ENCODE data around the gene GPR31. TPM values are rescaled to one million over a fixed set of nuclear protein-coding genes. Genes with fewer than 3 reads are reported as not detected.

Gene GPR31
- total RNA-seq, 1 experiment from 2014 or later, result not detected

DNA sequence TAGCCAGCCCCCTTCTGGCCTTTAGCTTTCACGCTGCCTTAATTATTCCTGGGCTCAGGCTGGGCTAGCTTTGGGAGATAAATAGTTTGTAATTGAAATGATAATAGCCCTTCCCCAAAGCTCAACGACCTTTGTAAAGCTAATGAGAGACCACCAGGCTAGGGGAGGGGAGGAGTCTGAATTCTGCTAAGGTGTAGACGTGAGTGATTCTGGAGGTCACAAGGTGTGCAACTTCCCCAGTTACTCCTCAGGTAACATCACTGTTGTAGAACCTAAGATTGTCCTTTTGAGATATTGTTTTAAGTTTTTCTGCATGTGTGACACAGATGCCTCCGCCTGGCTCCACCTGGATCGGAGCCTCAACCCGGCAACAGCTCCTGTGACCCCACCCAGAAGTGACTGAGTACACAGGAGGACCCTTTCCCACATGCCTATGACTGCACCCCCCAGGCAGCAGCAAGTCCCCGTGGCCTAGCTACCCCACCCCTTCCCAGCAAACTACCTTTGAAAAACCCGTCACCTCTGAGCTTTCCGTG, 5.8 kb upstream of the GPR31 start (continued):
- no peak for TF ChIP-seq ZNF317 (CRISPR knock-in tag; IDR thresholded peaks at IDR 0.05; ENCODE audit: borderline replicate concordance, low read depth)
- TF ChIP-seq ZNF396 (CRISPR knock-in tag; IDR thresholded peaks at IDR 0.05; ENCODE audit: borderline replicate concordance), result no peak
- TF ChIP-seq ZBTB21 (CRISPR knock-in tag; IDR thresholded peaks at IDR 0.05; ENCODE audit: borderline replicate concordance), result peak; percentile 65; the same call in 1 of the 2 replicates
- no peak for TF ChIP-seq ZNF138 (CRISPR knock-in tag; conservative IDR thresholded peaks at IDR 0.05)
- no peak for TF ChIP-seq ZNF263 (CRISPR knock-in tag; IDR thresholded peaks at IDR 0.05; ENCODE audit: low read depth)
- TF ChIP-seq, protein P1, sequence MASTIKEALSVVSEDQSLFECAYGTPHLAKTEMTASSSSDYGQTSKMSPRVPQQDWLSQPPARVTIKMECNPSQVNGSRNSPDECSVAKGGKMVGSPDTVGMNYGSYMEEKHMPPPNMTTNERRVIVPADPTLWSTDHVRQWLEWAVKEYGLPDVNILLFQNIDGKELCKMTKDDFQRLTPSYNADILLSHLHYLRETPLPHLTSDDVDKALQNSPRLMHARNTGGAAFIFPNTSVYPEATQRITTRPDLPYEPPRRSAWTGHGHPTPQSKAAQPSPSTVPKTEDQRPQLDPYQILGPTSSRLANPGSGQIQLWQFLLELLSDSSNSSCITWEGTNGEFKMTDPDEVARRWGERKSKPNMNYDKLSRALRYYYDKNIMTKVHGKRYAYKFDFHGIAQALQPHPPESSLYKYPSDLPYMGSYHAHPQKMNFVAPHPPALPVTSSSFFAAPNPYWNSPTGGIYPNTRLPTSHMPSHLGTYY (CRISPR knock-in tag; IDR thresholded peaks at IDR 0.05), result no peak
- TF ChIP-seq, protein P2, sequence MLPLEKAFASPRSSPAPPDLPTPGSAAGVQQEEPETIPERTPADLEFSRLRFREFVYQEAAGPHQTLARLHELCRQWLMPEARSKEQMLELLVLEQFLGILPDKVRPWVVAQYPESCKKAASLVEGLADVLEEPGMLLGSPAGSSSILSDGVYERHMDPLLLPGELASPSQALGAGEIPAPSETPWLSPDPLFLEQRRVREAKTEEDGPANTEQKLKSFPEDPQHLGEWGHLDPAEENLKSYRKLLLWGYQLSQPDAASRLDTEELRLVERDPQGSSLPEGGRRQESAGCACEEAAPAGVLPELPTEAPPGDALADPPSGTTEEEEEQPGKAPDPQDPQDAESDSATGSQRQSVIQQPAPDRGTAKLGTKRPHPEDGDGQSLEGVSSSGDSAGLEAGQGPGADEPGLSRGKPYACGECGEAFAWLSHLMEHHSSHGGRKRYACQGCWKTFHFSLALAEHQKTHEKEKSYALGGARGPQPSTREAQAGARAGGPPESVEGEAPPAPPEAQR (CRISPR knock-in tag; IDR thresholded peaks at IDR 0.05), result no peak
- TF ChIP-seq, protein P3, sequence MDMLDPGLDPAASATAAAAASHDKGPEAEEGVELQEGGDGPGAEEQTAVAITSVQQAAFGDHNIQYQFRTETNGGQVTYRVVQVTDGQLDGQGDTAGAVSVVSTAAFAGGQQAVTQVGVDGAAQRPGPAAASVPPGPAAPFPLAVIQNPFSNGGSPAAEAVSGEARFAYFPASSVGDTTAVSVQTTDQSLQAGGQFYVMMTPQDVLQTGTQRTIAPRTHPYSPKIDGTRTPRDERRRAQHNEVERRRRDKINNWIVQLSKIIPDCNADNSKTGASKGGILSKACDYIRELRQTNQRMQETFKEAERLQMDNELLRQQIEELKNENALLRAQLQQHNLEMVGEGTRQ (CRISPR knock-in tag; IDR thresholded peaks at IDR 0.05), result peak; percentile 53
- no peak for TF ChIP-seq ZNF219 (CRISPR knock-in tag; IDR thresholded peaks at IDR 0.05; ENCODE audit: borderline replicate concordance)
- no peak for TF ChIP-seq GTF2I (CRISPR knock-in tag; conservative IDR thresholded peaks at IDR 0.05)

DNA sequence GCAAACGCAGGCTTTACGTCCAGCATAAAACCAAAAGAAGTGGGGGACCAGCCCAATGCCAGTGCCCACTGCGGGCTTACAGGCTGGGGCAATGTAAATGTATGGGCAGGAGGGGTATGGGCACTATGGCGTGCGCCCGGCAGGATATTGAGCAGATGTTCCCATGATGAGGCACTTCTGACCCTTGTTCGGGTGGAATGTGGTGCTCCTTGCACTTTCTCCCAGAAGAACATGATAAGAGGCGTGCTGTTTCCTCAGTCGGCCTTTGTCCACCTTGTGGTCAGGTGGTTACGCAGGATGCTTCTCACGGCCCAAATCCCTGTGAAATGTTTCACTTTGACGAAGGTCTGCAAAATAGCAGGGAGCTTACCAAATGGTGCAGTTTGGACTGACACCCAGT, 4.8 kb upstream of the GPR31 start:
- Mint-ChIP-seq H3K27me3 (ENCODE audit: low read depth) (no peaks in the 10 kb centered on the region), H3K4me1 (peaks cover 60% of the 10 kb centered on the region), H3K4me3 (no peak overlapping the region), H3K27ac (peak overlapping the region; percentile 97), H3K9me3 (peaks cover 19% of the 10 kb centered on the region), H3K36me3 (peaks cover 16% of the 10 kb centered on the region)
- DNase-seq (ENCODE audit: low spot score) (no peak), ATAC-seq (no peak)
- TF ChIP-seq JAZF1 (CRISPR knock-in tag; IDR thresholded peaks at IDR 0.05), result no peak
- TF ChIP-seq, protein P3 (CRISPR knock-in tag; IDR thresholded peaks at IDR 0.05), result 0 out of 2 replicates have a peak, but pooled peaks have one; percentile 30
- TF ChIP-seq, protein P4, sequence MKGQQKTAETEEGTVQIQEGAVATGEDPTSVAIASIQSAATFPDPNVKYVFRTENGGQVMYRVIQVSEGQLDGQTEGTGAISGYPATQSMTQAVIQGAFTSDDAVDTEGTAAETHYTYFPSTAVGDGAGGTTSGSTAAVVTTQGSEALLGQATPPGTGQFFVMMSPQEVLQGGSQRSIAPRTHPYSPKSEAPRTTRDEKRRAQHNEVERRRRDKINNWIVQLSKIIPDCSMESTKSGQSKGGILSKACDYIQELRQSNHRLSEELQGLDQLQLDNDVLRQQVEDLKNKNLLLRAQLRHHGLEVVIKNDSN (CRISPR knock-in tag; IDR thresholded peaks at IDR 0.05), result 0 out of 2 replicates have a peak, but pooled peaks have one; percentile 40
- POLR2A ChIA-PET, result interaction anchor here (0.6 to 0.8 kb wide), 2 partner anchors 143 to 164 kb away, joined by 3 to 4 read pairs; no protein-coding TSS in a partner anchor
- CTCF ChIA-PET, result interaction anchor here (0.6 to 2.9 kb wide), 15 partner anchors 8 to 418 kb away, joined by 3 to 28 read pairs (median 5); partner anchors contain the start of gene CEP43

DNA sequence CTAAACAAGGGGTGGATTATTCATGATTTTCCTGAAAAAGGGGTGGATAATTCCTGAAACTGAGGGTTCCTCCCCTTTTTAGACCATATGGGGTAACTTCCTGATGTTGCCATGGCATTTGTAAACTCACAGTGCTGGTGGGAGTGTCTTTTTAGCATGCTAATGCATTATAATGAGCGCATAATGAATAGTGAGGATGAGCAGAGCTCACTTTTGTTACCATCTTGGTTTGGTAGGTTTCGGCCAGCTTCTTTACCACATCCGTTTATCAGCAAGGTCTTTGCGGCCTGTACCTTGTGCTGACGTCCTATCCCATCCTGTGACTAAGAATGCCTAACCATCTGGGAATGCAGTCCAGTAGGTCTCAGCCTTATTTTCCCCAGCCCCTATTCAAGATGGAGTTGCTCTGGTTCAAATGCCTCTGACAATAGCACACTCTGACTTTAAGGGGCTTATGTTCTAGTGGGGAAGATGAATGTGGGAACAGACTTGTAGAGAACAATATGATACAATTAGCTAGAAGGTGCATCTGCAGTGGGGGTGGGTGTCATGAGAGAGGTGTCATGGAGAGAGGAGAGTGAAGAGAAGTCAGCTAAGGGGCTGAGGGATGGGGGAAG, 4.2 kb upstream of the GPR31 start:
- no peaks in the 10 kb centered on the region; the same call in 1 of the 2 replicates for H3K27me3 Mint-ChIP-seq (ENCODE audit: low read depth)
- DNase-seq (ENCODE audit: low spot score) (no peak), ATAC-seq (no peak)
- ChIA-PET CTCF (interaction anchor here (1.2 to 2.9 kb wide), 6 partner anchors 10 to 417 kb away, joined by 3 to 28 read pairs (median 8); no protein-coding TSS in a partner anchor), POLR2A (no interaction called here)
- TF ChIP-seq, protein P2 (CRISPR knock-in tag; IDR thresholded peaks at IDR 0.05), result peak; percentile 74; the same call in 1 of the 2 replicates
- TF ChIP-seq MXD4 (CRISPR knock-in tag; IDR thresholded peaks at IDR 0.05; ENCODE audit: borderline replicate concordance), result peak; percentile 67; the same call in 1 of the 2 replicates
- no peak for TF ChIP-seq ETV6 (CRISPR knock-in tag; IDR thresholded peaks at IDR 0.05)
- H3K27ac Mint-ChIP-seq, result peak overlapping the region; percentile 97
- peaks cover 16% of the 10 kb centered on the region for H3K36me3 Mint-ChIP-seq
- H3K4me3 Mint-ChIP-seq, result no peak overlapping the region
- peaks cover 60% of the 10 kb centered on the region for H3K4me1 Mint-ChIP-seq
- peaks cover 19% of the 10 kb centered on the region for H3K9me3 Mint-ChIP-seq
